Progenitor cell of endocrine pancreas (in vitro differentiated cells): ENCODE results near the gene ART1. TPM values are rescaled to one million over a fixed set of nuclear protein-coding genes. Genes with fewer than 3 reads are reported as not detected.
"Not testable (repeated sequence)": the region's sequence is repeated elsewhere in the genome, so short reads cannot be mapped to it uniquely, and the experiment has no call there.

ENCODE experiments used
- DNase-seq: peaks from one replicate; pipeline ENCODE4 v3.0.0; 2021; ENCODE audit warnings: low spot score; ENCODE audit not compliant: unreplicated experiment
- H3K27ac Mint-ChIP-seq: 2 replicates; pipeline ENCODE4 v1.8.0; 2021; ENCODE audit warnings: mild to moderate bottlenecking, moderate library complexity, mixed read lengths
- H3K27me3 Mint-ChIP-seq: 2 replicates; pipeline ENCODE4 v1.8.0; 2021; ENCODE audit warnings: mixed read lengths
- H3K36me3 Mint-ChIP-seq: 2 replicates; pipeline ENCODE4 v1.8.0; 2022; ENCODE audit warnings: mixed read lengths; ENCODE audit not compliant: insufficient read depth
- H3K4me1 Mint-ChIP-seq: 2 replicates; pipeline ENCODE4 v1.8.0; 2021; ENCODE audit warnings: low read depth, mixed read lengths
- H3K4me3 Mint-ChIP-seq: 2 replicates; pipeline ENCODE4 v1.8.0; 2021; ENCODE audit warnings: low read depth, mild to moderate bottlenecking, moderate library complexity, mixed read lengths
- H3K9me3 Mint-ChIP-seq: 2 replicates; pipeline ENCODE4 v1.8.0; 2021; ENCODE audit warnings: low read depth, mixed read lengths
- long read RNA-seq: library from polyadenylated mRNA; unstranded; transcript quantifications from one replicate; pipeline ENCODE4 v2.0.0, GENCODE V29; 2020
- total RNA-seq: library from RNA; stranded (reverse); gene quantifications from 2 replicates; pipeline ENCODE4 v1.2.1, GENCODE V29; 2021
- TF ChIP-seq, protein P1 (sequence below): fragments of 200-600 bp; sonication (generic); IDR thresholded peaks from one replicate; pipeline ENCODE4 v1.5.0; 2021; ENCODE audit warnings: antibody characterized with exemption, mild to moderate bottlenecking; ENCODE audit not compliant: unreplicated experiment

The ART1 gene
- total RNA-seq: not detected in 2 replicates
- long read RNA-seq: 0 reads

- Mint-ChIP-seq H3K27ac (no peak within 1 kb of the TSS), H3K4me3 (no peak within 1 kb of the TSS), H3K36me3 (no peaks in the 10 kb centered on the region), H3K9me3 (no peaks in the 10 kb centered on the region), H3K4me1 (peaks cover 8% of the 10 kb centered on the region), H3K27me3 (peaks cover 18% of the 10 kb centered on the region)
- TF ChIP-seq, protein P1, sequence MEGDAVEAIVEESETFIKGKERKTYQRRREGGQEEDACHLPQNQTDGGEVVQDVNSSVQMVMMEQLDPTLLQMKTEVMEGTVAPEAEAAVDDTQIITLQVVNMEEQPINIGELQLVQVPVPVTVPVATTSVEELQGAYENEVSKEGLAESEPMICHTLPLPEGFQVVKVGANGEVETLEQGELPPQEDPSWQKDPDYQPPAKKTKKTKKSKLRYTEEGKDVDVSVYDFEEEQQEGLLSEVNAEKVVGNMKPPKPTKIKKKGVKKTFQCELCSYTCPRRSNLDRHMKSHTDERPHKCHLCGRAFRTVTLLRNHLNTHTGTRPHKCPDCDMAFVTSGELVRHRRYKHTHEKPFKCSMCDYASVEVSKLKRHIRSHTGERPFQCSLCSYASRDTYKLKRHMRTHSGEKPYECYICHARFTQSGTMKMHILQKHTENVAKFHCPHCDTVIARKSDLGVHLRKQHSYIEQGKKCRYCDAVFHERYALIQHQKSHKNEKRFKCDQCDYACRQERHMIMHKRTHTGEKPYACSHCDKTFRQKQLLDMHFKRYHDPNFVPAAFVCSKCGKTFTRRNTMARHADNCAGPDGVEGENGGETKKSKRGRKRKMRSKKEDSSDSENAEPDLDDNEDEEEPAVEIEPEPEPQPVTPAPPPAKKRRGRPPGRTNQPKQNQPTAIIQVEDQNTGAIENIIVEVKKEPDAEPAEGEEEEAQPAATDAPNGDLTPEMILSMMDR: no peak
- no peak for DNase-seq
Measured at GRCh38 chr11:3644817-3645235, at the start of gene ART1. Gene ART1, plus strand, starts transcription at chr11:3645128. Its CDS starts 14,086 bp downstream, at chr11:3659214.

DNA sequence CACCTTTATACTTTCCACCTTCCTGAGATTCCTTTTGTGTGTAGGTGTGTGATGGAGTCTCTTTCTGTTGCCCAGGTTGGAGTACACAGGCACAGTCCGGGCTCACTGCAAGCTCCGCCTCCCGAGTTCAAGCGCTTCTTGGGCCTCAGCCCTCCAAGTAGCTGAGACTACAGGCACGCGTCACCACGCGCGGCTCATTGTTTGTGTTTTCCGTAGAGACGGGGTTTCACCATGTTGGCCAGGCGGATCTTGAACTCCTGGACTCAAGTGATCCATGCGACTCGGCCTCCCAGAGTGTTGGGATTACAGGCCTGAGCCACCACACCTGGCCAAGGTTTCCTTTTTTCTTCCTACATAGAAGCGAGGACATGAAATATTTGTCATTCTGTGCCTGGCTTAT lies 47.2 kb upstream of the ART1 start:
- H3K4me3 Mint-ChIP-seq, H3K9me3 Mint-ChIP-seq, H3K27me3 Mint-ChIP-seq, H3K4me1 Mint-ChIP-seq, DNase-seq, H3K27ac Mint-ChIP-seq, H3K36me3 Mint-ChIP-seq: not testable (repeated sequence)

DNA sequence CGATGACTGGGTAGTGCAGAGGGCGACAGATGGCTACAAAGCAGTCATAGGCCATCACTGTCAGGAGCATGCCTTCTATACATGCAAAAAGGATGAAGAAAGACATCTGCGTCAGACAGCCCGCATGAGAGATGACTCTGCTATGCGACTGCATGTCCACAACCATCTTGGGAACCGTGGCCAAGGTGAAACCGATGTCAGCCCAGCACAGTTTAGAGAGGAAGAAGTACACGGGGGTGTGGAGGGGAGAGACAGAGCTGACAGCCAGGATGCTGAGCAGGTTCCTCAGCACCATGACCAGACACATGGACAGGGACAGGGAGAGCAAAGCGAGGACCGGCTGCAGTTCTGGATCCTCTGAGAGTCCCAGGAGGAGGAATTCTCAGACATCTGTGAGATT lies 44.7 kb upstream of the ART1 start:
- DNase-seq, H3K36me3 Mint-ChIP-seq, H3K27me3 Mint-ChIP-seq, H3K9me3 Mint-ChIP-seq, H3K4me1 Mint-ChIP-seq, H3K4me3 Mint-ChIP-seq, H3K27ac Mint-ChIP-seq: not testable (repeated sequence)

DNA sequence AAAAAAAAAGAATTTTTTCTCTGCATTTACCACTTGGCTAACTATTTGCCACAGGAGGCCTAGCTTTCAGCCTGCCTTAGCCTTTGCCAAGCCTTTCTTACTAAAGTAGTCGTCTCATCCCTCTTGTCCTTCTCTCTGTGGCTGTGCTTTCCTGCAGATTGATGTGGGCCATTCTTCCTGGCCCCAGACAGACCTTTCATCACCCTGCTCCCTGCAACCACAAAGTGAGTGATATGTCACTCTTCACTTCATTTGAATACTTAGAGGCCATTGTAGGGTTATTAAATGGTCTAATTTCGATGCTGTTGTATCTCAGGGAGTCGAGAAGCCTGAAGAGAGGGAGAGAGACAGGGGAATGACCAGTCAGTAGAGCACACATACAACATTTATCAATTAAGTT lies 40.8 kb upstream of the ART1 start:
- Mint-ChIP-seq H3K9me3 (no peaks in the 10 kb centered on the region), H3K27ac (no peak overlapping the region), H3K4me3 (no peak overlapping the region), H3K27me3 (peaks cover 12% of the 10 kb centered on the region), H3K36me3 (no peaks in the 10 kb centered on the region), H3K4me1 (peaks cover 3% of the 10 kb centered on the region)
- TF ChIP-seq, protein P1: no peak
- DNase-seq: no peak

DNA sequence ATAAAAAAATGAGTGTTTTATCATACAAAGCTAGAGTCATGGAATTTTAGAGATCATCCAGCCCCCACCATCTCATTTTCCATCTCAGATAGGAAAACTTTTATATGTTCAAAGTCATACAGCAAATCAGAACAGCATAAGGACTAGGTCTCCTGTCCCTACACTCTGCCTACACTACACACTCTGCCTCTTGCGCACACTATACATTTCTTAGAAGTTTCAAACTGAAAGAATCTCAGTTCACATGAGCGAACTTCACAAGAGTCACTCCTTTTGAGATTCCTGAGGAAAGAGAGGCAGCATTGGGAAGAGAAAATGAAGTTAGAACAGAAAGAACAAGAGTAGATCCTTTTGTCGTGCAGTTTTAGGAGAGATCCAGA lies 39.7 kb upstream of the ART1 start:
- H3K27me3 Mint-ChIP-seq: peaks cover 4% of the 10 kb centered on the region
- DNase-seq: no peak
- H3K4me3 Mint-ChIP-seq: no peak overlapping the region
- no peaks in the 10 kb centered on the region for H3K36me3 Mint-ChIP-seq
- H3K4me1 Mint-ChIP-seq: peaks cover 3% of the 10 kb centered on the region
- TF ChIP-seq, protein P1: no peak
- H3K9me3 Mint-ChIP-seq: no peaks in the 10 kb centered on the region
- H3K27ac Mint-ChIP-seq: no peak overlapping the region

- Mint-ChIP-seq H3K9me3 (no peaks in the 10 kb centered on the region), H3K27me3 (peaks cover 4% of the 10 kb centered on the region), H3K27ac (no peak overlapping the region), H3K4me3 (no peak overlapping the region), H3K36me3 (no peaks in the 10 kb centered on the region), H3K4me1 (peaks cover 3% of the 10 kb centered on the region)
- TF ChIP-seq, protein P1: no peak
- DNase-seq: no peak
Measured at GRCh38 chr11:3605771-3606203, 39.1 kb upstream of the ART1 start.
